Brain microvascular endothelial cell (primary cell): ENCODE results near the gene AFDN.

ENCODE experiments used
- DNase-seq: peaks from one replicate; pipeline ENCODE4 v3.0.0-alpha.2; 2020
- H3K27ac ChIP-seq: fragments of 250-450 bp; sonication (Bioruptor Pico); 2 replicates; pipeline ENCODE4 v1.5.1; 2020; ENCODE audit warnings: mild to moderate bottlenecking, moderate library complexity
- H3K27me3 ChIP-seq: fragments of 250-450 bp; sonication (Bioruptor Pico); replicated peaks from 2 replicates; pipeline ENCODE4 v1.5.1; 2020; ENCODE audit warnings: mild to moderate bottlenecking
- H3K36me3 ChIP-seq: fragments of 250-450 bp; sonication (Bioruptor Pico); replicated peaks from 2 replicates; pipeline ENCODE4 v1.5.1; 2020; ENCODE audit warnings: mild to moderate bottlenecking
- H3K4me3 ChIP-seq: 2 replicates; pipeline ENCODE4 v1.5.1; 2011; ENCODE audit warnings: low read depth, mild to moderate bottlenecking, control low read depth, low read length, moderate library complexity
- in situ Hi-C: cut with HindIII; loops from 2 replicates; pipeline ENCODE4 v1.10.0; 2017; ENCODE audit warnings: low sequenced_read_pairs, low pct_ligation_motif_present
- TF ChIP-seq, protein P1 (sequence below): IDR thresholded peaks from 2 replicates; pipeline ENCODE4 v1.5.1; 2011; ENCODE audit warnings: low read depth, mild to moderate bottlenecking, moderate library complexity, low read length, control low read depth, inconsistent platforms; ENCODE audit errors: missing control alignments

Gene AFDN

DNA sequence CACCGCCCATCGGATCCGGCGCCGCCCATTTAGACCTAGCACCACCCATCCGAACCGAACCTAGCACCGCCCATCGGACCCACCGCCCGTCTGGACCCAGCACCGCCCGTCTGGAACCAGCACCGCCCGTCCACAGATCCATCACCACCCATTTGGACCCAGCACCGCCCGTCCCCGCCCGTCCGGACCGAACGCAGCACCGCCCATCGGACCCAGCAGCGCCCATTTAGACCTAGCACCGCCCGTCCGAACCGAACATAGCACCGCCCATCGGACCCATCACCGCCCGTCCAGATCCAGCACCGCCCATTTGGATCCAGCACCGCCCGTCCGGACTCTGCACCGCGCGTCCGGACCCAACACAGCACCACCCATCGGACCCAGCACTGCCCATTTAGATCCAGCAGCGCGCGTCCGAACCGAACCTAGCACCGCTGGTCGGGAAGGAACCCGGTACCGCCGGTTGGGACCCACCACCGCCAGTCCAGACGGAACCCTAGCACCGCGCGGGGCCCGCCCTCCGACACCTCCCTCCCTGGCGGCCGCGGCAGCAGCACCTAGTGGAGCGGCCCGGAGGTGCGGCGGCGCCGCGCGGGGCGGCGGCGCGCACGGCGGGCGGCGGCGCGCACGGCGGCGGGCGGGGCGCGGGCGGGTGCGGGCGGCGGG lies 348 bp upstream of the AFDN start:
- no peak for DNase-seq
- H3K27ac ChIP-seq: peak overlapping the region; percentile 11
- in situ Hi-C loops: no loop called here
- H3K4me3 ChIP-seq: peak overlapping the region; percentile 84
- H3K36me3 ChIP-seq: no peaks in the 10 kb centered on the region
- TF ChIP-seq, protein P1, sequence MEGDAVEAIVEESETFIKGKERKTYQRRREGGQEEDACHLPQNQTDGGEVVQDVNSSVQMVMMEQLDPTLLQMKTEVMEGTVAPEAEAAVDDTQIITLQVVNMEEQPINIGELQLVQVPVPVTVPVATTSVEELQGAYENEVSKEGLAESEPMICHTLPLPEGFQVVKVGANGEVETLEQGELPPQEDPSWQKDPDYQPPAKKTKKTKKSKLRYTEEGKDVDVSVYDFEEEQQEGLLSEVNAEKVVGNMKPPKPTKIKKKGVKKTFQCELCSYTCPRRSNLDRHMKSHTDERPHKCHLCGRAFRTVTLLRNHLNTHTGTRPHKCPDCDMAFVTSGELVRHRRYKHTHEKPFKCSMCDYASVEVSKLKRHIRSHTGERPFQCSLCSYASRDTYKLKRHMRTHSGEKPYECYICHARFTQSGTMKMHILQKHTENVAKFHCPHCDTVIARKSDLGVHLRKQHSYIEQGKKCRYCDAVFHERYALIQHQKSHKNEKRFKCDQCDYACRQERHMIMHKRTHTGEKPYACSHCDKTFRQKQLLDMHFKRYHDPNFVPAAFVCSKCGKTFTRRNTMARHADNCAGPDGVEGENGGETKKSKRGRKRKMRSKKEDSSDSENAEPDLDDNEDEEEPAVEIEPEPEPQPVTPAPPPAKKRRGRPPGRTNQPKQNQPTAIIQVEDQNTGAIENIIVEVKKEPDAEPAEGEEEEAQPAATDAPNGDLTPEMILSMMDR: peak; percentile 50
- no peaks in the 10 kb centered on the region for H3K27me3 ChIP-seq

DNA sequence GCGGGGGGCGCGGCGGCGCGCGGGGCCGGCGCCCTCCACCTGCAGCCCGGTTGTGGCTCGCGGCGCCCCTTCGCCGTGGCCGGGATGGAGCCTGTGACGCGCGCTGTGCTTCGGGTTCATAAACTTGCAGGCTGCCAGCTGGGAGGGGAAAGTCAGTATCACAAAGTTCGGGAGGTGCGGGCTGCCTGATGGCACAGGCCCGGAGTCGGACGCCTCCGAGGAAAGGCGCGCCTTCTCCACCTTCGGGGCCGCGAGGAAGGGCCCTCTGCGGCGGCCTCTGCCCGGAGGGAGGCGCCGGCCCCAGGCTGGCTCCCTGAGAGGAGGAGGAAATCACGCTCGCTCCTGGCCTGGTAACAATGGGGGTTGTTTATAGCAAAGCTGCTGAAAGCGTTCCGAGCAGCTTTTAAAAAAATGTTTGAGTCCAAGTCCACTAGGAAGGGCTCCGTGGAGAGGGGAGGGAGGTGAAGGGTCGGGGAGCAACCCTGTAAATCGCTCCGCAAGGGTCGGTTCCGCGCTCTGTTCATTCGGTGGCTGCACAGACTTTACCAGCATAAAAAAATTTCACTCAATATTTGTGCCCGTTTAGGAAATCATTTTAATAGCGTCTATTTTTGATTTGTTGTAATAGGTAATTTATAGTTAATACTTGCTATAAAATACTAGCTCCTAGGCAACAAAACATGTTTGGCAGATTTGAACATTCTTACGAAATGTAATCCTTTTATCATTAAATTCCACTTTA lies 1.0 kb downstream of the AFDN start:
- TF ChIP-seq, protein P1: no peak
- DNase-seq: no peak
- H3K4me3 ChIP-seq: peak overlapping the region; percentile 73
- no peaks in the 10 kb centered on the region for H3K36me3 ChIP-seq
- in situ Hi-C loops: no loop called here
- H3K27ac ChIP-seq: peak overlapping the region; percentile 33
- H3K27me3 ChIP-seq: no peaks in the 10 kb centered on the region

GRCh38 chr6:167828325-167828956 lies 1.7 kb downstream of the AFDN start:
- Histone ChIP-seq H3K36me3 (no peaks in the 10 kb centered on the region), H3K27ac (no peak overlapping the region), H3K27me3 (no peaks in the 10 kb centered on the region), H3K4me3 (peak overlapping the region; percentile 73)
- TF ChIP-seq, protein P1: no peak
- in situ Hi-C loops: no loop called here
- no peak for DNase-seq

DNA sequence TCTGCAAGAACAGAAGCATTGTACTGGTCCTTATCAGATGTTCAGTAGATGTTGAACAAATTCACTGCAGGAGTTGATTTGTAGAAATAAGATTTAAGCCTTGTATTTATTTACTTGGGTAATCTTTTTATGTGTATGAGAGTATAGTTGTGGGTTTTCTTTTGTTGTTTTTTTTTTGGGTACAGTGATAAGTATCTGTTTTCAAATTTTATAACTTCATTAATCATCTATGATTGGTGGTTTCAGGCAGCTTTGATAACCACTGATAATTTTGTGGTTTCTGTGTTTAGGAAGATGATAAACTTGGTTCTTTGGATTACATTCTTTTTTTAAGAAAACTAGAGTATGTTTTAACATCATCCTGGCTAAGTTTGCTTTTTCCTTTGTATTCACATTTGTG lies 2.8 kb downstream of the AFDN start:
- Histone ChIP-seq H3K27ac (no peak overlapping the region), H3K36me3 (no peaks in the 10 kb centered on the region), H3K4me3 (no peak overlapping the region), H3K27me3 (no peaks in the 10 kb centered on the region)
- TF ChIP-seq, protein P1: no peak
- in situ Hi-C loops: no loop called here
- no peak for DNase-seq

- in situ Hi-C loops: no loop called here
- no peak overlapping the region for H3K4me3 ChIP-seq
- H3K36me3 ChIP-seq: no peaks in the 10 kb centered on the region
- H3K27me3 ChIP-seq: no peaks in the 10 kb centered on the region
- no peak overlapping the region for H3K27ac ChIP-seq
- TF ChIP-seq, protein P1: no peak
- no peak for DNase-seq
These were observed 4.6 kb downstream of the AFDN start for GRCh38 chr6:167831281-167831828.
